Thyroid gland (tissue), 4 donors: ENCODE data around the gene PPP4C. TPM values are rescaled to one million over a fixed set of nuclear protein-coding genes. Genes with fewer than 3 reads are reported as not detected.
"Not testable (repeated sequence)": the region's sequence is repeated elsewhere in the genome, so short reads cannot be mapped to it uniquely, and the experiment has no call there.

Experiments
- DNase-seq, 2 donors: peaks; one replicate each; pipeline ENCODE4 v3.0.0-alpha.2; 2019
- H3K27ac ChIP-seq, 3 donors: fragments of 200-600 bp; sonication (generic); 1 replicate in 2 of 3; 2 replicates in 1 of 3; pipeline ENCODE4 v1.5.1; 2016 to 2019; ENCODE audit warnings: mild to moderate bottlenecking in 1 of 3, moderate library complexity in 1 of 3
- H3K27me3 ChIP-seq: fragments of 200-600 bp; sonication (generic); one replicate; pipeline ENCODE4 v1.5.1; 2019
- H3K36me3 ChIP-seq, 2 donors: fragments of 200-600 bp; sonication (generic); one replicate each; pipeline ENCODE4 v1.5.1; 2016 to 2019
- H3K4me1 ChIP-seq, 2 donors: fragments of 200-600 bp; sonication (generic); one replicate each; pipeline ENCODE4 v1.5.1; 2017 to 2019
- H3K4me3 ChIP-seq, 3 donors: fragments of 200-600 bp; sonication (generic); replicated peaks in 1 of 3; 1 replicate in 2 of 3; 2 replicates in 1 of 3; pipeline ENCODE4 v1.5.1; 2016; ENCODE audit warnings: mild to moderate bottlenecking in 1 of 3
- H3K9me3 ChIP-seq: fragments of 200-600 bp; sonication (generic); one replicate; pipeline ENCODE4 v1.5.1; 2017
- POLR2A ChIP-seq, 2 donors: fragments of 450-650 bp; IDR thresholded peaks; one replicate each; pipeline ENCODE4 v1.6.1; 2017; ENCODE audit warnings: antibody characterized with exemption in 2 of 2, mild to moderate bottlenecking in 2 of 2, moderate library complexity in 1 of 2
- WGBS, 2 donors: methylation state at CpG; one replicate each; pipeline ENCODE4 v1.1.5; 2017; 5-methylcytosine and 5-hydroxymethylcytosine counted together
- intact Hi-C: fragments of 100-400 bp; cut with DNase I; formaldehyde crosslinking; loops from one replicate; pipeline ENCODE4 v1.15.1; 2023
- total RNA-seq, 4 donors: library from RNA; depleted of rRNA; stranded (reverse); fragments of >200 nt; gene quantifications; one replicate each; pipeline ENCODE4 v1.2.3, GENCODE V29; 2016
- TF ChIP-seq, protein P1 (sequence below), 6 experiments: fragments of 200-600 bp in 3 of 6; fragments of 450-650 bp in 3 of 6; sonication (generic) in 3 of 6; IDR thresholded peaks; one replicate each; pipeline ENCODE4 v1.5.1; 2016 to 2019; ENCODE audit warnings: antibody characterized with exemption in 6 of 6, mild to moderate bottlenecking in 2 of 6, inconsistent platforms in 1 of 6, moderate library complexity in 1 of 6

The PPP4C gene
- total RNA-seq, 4 donors from 2014 or later = 43.6 to 59.9 (median 50.8) TPM

DNA sequence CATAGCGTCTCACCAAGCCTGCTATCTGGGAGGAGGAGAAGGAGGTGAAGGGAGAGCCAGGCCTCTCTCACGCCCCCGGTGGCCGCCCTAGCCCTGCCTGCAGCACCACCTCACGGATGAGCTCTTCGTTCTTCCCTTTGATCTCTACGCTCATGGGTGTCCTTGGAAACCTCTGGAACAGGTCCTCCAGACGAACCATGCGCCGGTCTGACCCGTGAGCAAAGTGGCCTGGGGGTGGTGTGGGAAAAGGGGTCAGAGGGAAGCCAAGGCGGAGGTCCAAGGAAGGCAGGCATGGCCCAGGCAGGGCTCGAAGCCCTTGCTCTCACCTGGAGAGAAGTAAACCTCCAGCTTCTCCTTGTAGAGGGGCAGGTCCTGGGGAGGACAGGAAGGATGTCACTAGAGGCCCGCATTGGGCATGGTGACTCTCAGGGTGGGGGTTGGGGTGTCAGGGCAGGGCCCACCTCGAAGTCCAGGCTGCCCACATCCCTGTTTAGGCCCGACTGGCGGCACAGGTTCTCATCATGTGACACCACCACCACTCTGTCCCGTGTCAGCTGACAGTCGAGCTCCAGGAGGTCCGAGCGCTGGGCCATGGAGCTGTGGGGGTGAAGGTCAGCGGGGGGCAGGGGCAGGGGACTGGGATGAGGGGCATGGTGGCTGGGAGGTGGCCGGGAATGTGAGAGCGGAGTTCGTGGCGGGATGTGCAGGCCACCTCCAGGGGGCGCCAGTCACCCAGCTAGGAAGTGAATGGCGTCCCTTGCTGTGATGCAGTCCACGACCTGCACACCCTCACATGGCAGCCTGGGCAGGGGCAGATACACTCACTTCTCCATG is 36.6 kb downstream of the PPP4C start:
- intact Hi-C loops = no loop called here
- DNase-seq = peak; percentile 48 to 53
- Histone ChIP-seq H3K4me1 (peaks cover 4 to 5% of the 10 kb centered on the region in 2 donors), H3K27ac (no peak overlapping the region), H3K27me3 (no peaks in the 10 kb centered on the region), H3K36me3 (peaks cover 28 to 32% of the 10 kb centered on the region in 2 donors), H3K9me3 (no peaks in the 10 kb centered on the region), H3K4me3 (no peak overlapping the region)
- TF ChIP-seq, protein P1, sequence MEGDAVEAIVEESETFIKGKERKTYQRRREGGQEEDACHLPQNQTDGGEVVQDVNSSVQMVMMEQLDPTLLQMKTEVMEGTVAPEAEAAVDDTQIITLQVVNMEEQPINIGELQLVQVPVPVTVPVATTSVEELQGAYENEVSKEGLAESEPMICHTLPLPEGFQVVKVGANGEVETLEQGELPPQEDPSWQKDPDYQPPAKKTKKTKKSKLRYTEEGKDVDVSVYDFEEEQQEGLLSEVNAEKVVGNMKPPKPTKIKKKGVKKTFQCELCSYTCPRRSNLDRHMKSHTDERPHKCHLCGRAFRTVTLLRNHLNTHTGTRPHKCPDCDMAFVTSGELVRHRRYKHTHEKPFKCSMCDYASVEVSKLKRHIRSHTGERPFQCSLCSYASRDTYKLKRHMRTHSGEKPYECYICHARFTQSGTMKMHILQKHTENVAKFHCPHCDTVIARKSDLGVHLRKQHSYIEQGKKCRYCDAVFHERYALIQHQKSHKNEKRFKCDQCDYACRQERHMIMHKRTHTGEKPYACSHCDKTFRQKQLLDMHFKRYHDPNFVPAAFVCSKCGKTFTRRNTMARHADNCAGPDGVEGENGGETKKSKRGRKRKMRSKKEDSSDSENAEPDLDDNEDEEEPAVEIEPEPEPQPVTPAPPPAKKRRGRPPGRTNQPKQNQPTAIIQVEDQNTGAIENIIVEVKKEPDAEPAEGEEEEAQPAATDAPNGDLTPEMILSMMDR (IDR thresholded peaks at IDR 0.05) = peak in 5 of 6 experiments; percentile 10 to 57 (median 48)
- no peak for TF ChIP-seq POLR2A (IDR thresholded peaks at IDR 0.05)
- WGBS, 2 donors = 85 to 91% methylated on average over 22 to 29 of the region's 29 CpGs

GRCh38 chr16:30113031-30113710 is 37.4 kb downstream of the PPP4C start, which contains the start of gene GDPD3:
Gene GDPD3, minus strand, starts transcription at chr16:30113537. Its CDS starts 59 bp downstream, at chr16:30113478.
- 63 to 88% methylated on average over 11 to 20 of the region's 20 CpGs for WGBS, 2 donors
- intact Hi-C loops = no loop called here

DNA sequence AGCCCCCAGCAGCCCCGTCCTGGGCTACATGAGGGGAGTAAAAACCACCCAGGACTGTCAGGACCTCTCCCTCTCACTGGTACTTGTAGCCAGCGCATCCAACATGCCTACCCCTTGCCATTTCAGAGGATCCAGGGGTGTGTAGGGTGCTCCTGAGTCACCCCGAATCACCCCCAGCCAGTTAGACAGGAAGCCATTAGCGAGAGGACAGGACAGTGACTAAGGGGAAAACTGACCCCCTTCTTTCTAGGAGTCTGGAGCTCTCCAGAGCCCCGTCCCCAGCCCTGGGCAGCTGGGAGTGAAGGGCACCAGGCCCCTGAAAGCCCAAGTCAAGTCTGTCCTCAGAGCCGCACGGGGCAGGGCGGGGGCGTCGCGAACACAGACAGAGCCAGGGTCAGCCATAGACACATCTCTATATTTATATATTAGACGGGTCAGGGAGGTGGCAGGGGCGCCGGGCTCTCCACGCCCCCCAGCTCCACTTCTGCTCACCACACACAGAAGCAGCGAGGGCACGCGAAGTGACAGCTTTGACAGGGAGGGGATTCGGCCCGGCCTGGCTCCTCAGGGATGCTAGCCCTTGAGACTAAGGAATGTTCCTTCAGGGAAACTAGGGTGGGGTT is 38.0 kb downstream of the PPP4C start:
- TF ChIP-seq, protein P1 (IDR thresholded peaks at IDR 0.05) = no peak
- TF ChIP-seq POLR2A (IDR thresholded peaks at IDR 0.05) = no peak
- Histone ChIP-seq H3K9me3 (no peaks in the 10 kb centered on the region), H3K4me1 (peaks cover 4 to 5% of the 10 kb centered on the region in 2 donors), H3K36me3 (peaks cover 36 to 39% of the 10 kb centered on the region in 2 donors), H3K27me3 (no peaks in the 10 kb centered on the region), H3K27ac (no peak overlapping the region), H3K4me3 (no peak overlapping the region)
- 90 to 92% methylated on average over 10 to 20 of the region's 20 CpGs for WGBS, 2 donors
- no peak for DNase-seq
- intact Hi-C loops = no loop called here

More at GRCh38 chr16:30113031-30113710, 37.4 kb downstream of the PPP4C start, which contains the start of gene GDPD3:
- TF ChIP-seq, protein P1 (IDR thresholded peaks at IDR 0.05) = peak in 1 of 6 experiments; percentile 3
- no peak for TF ChIP-seq POLR2A (IDR thresholded peaks at IDR 0.05)
- H3K27me3 ChIP-seq = no peaks in the 10 kb centered on the region
- no peaks in the 10 kb centered on the region for H3K9me3 ChIP-seq
- no peak within 1 kb of the TSS for H3K4me3 ChIP-seq
- DNase-seq = peak in 1 of 2 donors; percentile 37
- peaks cover 34 to 35% of the 10 kb centered on the region in 2 donors for H3K36me3 ChIP-seq
- H3K27ac ChIP-seq = no peak within 1 kb of the TSS
- peaks cover 4 to 5% of the 10 kb centered on the region in 2 donors for H3K4me1 ChIP-seq

DNA sequence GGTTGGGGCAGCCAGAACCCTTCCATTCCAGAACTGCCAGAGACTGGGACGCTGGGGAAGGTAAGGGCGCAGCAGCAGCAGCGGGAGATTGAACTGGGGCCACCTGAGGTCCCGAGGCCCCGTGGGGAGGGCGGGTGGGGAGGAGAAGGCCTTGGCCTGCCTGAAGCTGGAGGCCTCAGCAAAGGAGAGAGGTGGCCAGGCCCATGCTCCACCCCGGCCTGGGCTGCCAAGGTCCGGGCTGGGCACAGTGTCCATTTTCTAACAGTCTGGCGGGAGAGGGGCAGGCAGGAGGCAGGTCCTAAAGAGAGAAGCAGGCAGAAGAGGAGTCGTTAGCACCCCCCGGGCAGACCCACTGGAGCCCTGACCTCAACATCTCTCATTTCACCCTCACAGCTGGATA is 38.6 kb downstream of the PPP4C start:
- no peak for DNase-seq
- Histone ChIP-seq H3K36me3 (peaks cover 36 to 39% of the 10 kb centered on the region in 2 donors), H3K9me3 (no peaks in the 10 kb centered on the region), H3K4me3 (no peak overlapping the region), H3K4me1 (peaks cover 4 to 5% of the 10 kb centered on the region in 2 donors), H3K27ac (no peak overlapping the region), H3K27me3 (no peaks in the 10 kb centered on the region)
- TF ChIP-seq POLR2A (IDR thresholded peaks at IDR 0.05) = no peak
- TF ChIP-seq, protein P1 (IDR thresholded peaks at IDR 0.05) = no peak
- intact Hi-C loops = no loop called here
- 92 to 93% methylated on average over 11 of the region's 11 CpGs for WGBS, 2 donors

DNA sequence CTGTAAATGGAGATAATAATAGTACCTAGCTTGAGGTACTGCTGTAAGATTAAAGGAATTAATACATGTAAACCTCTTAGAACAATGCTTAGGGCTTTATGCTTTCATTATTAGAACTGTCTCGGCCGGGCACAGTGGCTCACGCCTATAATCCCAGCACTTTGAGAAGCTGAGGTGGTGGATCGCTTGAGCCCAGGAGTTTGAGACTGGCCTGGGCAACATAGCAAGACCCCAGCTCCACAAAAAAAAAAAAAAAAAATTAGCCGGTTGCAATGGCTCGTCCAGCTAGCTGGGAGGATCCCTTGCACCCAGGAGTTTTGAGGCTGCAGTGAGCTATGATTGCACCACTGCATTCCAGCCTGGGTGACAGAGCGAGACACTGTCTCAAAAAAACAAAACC is 39.0 kb downstream of the PPP4C start:
- intact Hi-C loops, H3K9me3 ChIP-seq, H3K27ac ChIP-seq, H3K27me3 ChIP-seq, DNase-seq, H3K4me3 ChIP-seq, H3K4me1 ChIP-seq: not testable (repeated sequence)
- 94% methylated on average over 7 of the region's 7 CpGs for WGBS, 2 donors
- peaks cover 39% of the 10 kb centered on the region in 2 donors for H3K36me3 ChIP-seq
